ENCODE data around the gene LHFPL4. TPM values are rescaled to one million over a fixed set of nuclear protein-coding genes. Genes with fewer than 3 reads are reported as not detected.

LHFPL4 gene
- total and polyA plus RNA-seq, 2 donors = 0.05 TPM; not detected in 1

DNA sequence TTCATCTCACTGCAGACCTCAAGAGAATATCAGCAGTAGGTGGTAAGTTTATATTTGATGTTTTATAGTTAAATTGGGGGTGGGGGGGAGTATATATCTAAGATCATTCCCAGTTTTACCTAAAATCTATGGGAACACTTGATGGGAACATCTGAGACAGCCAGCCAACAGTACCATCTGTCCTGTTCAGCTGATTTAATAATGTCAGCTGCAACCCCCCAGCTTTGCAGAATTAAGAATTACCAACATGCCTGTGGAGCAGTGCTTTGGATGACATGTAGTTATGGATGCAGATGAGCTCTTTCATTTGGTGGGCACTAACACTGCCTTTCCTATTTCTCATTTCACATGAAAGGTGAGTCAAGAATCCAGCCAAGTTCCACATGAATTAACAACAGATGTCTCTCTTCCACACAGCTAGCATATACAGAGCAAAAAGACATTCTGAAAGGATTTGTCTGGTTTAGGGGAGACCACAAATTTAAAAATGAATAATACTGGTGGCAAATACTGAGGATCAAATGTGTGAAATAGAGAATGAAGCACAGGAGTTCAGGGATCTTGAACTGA, 80.0 kb downstream of the LHFPL4 start:
- H3K36me3 ChIP-seq (ENCODE audit: control insufficient read depth in 2 of 2, insufficient read depth in 2 of 2, low read length in 1 of 2) = peaks cover 76 to 91% of the 10 kb centered on the region in 2 donors
- no peak overlapping the region for H3K27ac ChIP-seq (ENCODE audit: low read depth in 1 of 2, low read length in 1 of 2)
- no peaks in the 10 kb centered on the region for H3K27me3 ChIP-seq (ENCODE audit: control insufficient read depth in 2 of 2, insufficient read depth in 1 of 2, low read length in 1 of 2)
- no peak overlapping the region for H3K4me3 ChIP-seq (ENCODE audit: low read length in 2 of 2)
- no peaks in the 10 kb centered on the region for H3K9me3 ChIP-seq (ENCODE audit: control insufficient read depth in 2 of 2, insufficient read depth in 1 of 2, low read length in 1 of 2)
- H3K4me1 ChIP-seq (ENCODE audit: control insufficient read depth in 2 of 2, insufficient read depth in 2 of 2, low read length in 2 of 2) = no peaks in the 10 kb centered on the region
- DNase-seq (ENCODE audit: low read depth in 6 of 9, low spot score in 9 of 9) = no peak

DNA sequence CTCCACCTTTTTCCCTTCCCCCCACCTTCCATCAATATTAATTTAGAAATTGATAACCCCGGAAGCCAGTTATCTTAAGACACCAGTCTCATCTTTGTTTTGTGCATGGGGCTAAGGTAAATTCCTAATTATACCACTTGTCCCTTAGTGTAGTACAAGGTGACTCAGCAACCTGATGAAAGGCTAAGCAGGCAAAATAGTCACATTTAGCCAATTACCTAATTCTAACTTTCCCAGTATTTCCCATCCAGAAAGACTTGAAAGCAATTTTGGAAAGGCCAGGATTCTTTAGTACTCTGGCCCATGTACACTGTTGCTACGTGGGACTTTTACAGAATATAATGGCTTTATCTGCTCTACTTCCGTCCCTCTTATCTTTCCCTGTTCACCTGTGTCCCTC, 83.6 kb downstream of the LHFPL4 start:
- Histone ChIP-seq H3K4me3 (ENCODE audit: low read length in 2 of 2) (no peak overlapping the region), H3K36me3 (ENCODE audit: control insufficient read depth in 2 of 2, insufficient read depth in 2 of 2, low read length in 1 of 2) (peaks cover 64 to 92% of the 10 kb centered on the region in 2 donors), H3K9me3 (ENCODE audit: control insufficient read depth in 2 of 2, insufficient read depth in 1 of 2, low read length in 1 of 2) (no peaks in the 10 kb centered on the region), H3K4me1 (ENCODE audit: control insufficient read depth in 2 of 2, insufficient read depth in 2 of 2, low read length in 2 of 2) (no peaks in the 10 kb centered on the region), H3K27me3 (ENCODE audit: control insufficient read depth in 2 of 2, insufficient read depth in 1 of 2, low read length in 1 of 2) (no peaks in the 10 kb centered on the region), H3K27ac (ENCODE audit: low read depth in 1 of 2, low read length in 1 of 2) (no peak overlapping the region)
- DNase-seq (ENCODE audit: low read depth in 6 of 9, low spot score in 9 of 9) = no peak
- WGBS = 98% methylated on average over 3 of the region's 3 CpGs

DNA sequence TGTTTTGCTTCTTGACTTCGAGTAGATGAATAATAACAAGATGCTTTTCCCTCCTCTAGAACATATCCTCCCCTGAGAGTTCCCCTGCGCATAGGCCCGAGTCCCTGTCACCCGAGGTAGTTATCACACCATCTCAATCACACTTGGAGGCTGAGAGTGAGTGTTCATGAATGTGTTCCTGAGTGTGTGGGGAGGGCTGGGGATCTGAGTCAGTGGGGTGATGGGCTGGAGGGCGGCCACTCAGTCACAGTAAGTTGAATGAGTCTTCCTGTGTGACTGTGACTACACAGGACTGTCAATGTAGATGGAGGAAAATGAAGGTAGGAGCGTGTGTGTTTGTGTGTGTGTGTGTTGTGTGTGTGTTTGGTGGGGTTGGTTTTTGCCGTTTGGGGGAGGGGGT, 85.2 kb downstream of the LHFPL4 start:
- peaks cover 61 to 92% of the 10 kb centered on the region in 2 donors for H3K36me3 ChIP-seq (ENCODE audit: control insufficient read depth in 2 of 2, insufficient read depth in 2 of 2, low read length in 1 of 2)
- H3K4me1 ChIP-seq (ENCODE audit: control insufficient read depth in 2 of 2, insufficient read depth in 2 of 2, low read length in 2 of 2) = no peaks in the 10 kb centered on the region
- 96% methylated on average over 7 of the region's 7 CpGs for WGBS
- H3K27ac ChIP-seq (ENCODE audit: low read depth in 1 of 2, low read length in 1 of 2) = no peak overlapping the region
- H3K9me3 ChIP-seq (ENCODE audit: control insufficient read depth in 2 of 2, insufficient read depth in 1 of 2, low read length in 1 of 2) = no peaks in the 10 kb centered on the region
- DNase-seq (ENCODE audit: low read depth in 6 of 9, low spot score in 9 of 9) = no peak
- no peaks in the 10 kb centered on the region for H3K27me3 ChIP-seq (ENCODE audit: control insufficient read depth in 2 of 2, insufficient read depth in 1 of 2, low read length in 1 of 2)
- H3K4me3 ChIP-seq (ENCODE audit: low read length in 2 of 2) = no peak overlapping the region

DNA sequence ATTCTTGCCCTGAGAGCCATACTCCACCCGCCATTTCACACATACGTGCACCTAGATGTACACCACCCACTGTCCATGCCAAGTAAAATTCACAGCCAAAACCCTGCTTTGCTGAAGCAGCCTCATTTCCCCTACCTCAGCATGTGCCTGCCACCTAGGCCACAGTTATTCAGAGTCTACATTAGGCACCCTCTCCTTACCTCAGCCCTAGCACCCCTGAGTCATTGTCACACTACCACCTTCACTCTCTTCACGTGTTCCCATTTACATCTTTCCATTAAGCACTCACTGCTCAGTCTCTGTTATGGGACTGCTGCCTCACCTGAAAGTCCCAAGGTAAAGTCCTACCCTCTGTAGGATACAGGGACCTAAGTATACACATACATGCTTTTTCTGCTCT, 86.2 kb downstream of the LHFPL4 start:
- Histone ChIP-seq H3K27ac (ENCODE audit: low read depth in 1 of 2, low read length in 1 of 2) (no peak overlapping the region), H3K27me3 (ENCODE audit: control insufficient read depth in 2 of 2, insufficient read depth in 1 of 2, low read length in 1 of 2) (no peaks in the 10 kb centered on the region), H3K9me3 (ENCODE audit: control insufficient read depth in 2 of 2, insufficient read depth in 1 of 2, low read length in 1 of 2) (no peaks in the 10 kb centered on the region), H3K4me1 (ENCODE audit: control insufficient read depth in 2 of 2, insufficient read depth in 2 of 2, low read length in 2 of 2) (no peaks in the 10 kb centered on the region), H3K4me3 (ENCODE audit: low read length in 2 of 2) (no peak overlapping the region), H3K36me3 (ENCODE audit: control insufficient read depth in 2 of 2, insufficient read depth in 2 of 2, low read length in 1 of 2) (peaks cover 56 to 81% of the 10 kb centered on the region in 2 donors)
- no peak for DNase-seq (ENCODE audit: low read depth in 6 of 9, low spot score in 9 of 9)
- 99% methylated on average over 3 of the region's 3 CpGs for WGBS

DNA sequence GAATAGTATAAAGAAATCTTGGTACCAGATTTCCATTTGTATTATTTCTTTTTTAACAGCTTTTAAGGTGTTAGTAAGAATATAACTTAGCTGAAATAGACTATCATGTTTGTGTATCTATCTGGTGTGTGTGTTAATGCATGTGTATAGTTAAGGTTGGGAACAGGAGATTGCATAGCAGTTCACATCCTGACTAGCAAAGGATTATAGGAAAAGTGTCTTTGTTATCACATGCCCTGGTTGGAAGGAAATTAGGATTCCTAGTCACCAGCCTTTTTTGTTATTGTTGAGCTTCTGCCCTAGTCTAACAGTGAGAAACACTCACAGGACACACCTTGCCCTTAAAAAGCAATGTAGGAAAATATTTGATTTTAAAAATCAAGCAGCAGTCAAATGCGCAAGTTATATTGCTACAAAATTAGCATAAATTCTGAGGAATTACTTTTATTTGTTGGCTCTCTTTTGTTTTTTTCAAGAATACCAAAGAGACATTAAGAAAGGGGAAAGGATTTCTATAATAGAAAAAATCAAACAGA, 98.0 kb downstream of the LHFPL4 start:
- peaks cover 11 to 63% of the 10 kb centered on the region in 2 donors for H3K36me3 ChIP-seq (ENCODE audit: control insufficient read depth in 2 of 2, insufficient read depth in 2 of 2, low read length in 1 of 2)
- no peak for DNase-seq (ENCODE audit: low read depth in 6 of 9, low spot score in 9 of 9)
- WGBS = 99% methylated on average over 1 of the region's 1 CpG
- no peak overlapping the region for H3K27ac ChIP-seq (ENCODE audit: low read depth in 1 of 2, low read length in 1 of 2)
- H3K4me3 ChIP-seq (ENCODE audit: low read length in 2 of 2) = no peak overlapping the region
- H3K4me1 ChIP-seq (ENCODE audit: control insufficient read depth in 2 of 2, insufficient read depth in 2 of 2, low read length in 2 of 2) = no peaks in the 10 kb centered on the region
- no peaks in the 10 kb centered on the region for H3K27me3 ChIP-seq (ENCODE audit: control insufficient read depth in 2 of 2, insufficient read depth in 1 of 2, low read length in 1 of 2)
- H3K9me3 ChIP-seq (ENCODE audit: control insufficient read depth in 2 of 2, insufficient read depth in 1 of 2, low read length in 1 of 2) = no peaks in the 10 kb centered on the region

DNA sequence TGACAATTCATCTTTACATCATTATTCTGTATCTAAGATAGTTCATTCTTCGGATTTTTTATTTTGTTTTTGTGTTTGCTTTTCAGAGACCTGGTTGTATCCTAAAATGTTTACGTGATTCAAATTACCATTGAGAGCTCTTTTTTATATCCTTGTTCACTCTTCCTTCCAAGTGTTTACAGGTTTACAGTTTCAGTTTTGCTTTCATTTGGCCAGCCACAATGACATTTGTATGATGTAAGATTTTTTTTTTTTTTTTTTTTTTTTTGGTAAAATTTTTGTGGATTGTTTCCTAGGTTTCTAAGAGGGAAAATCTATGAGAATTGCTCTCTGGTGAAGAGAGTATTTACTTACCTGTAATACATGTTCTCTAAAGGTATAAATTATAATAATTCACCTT, 101.2 kb downstream of the LHFPL4 start:
- 96% methylated on average over 2 of the region's 2 CpGs for WGBS
- Histone ChIP-seq H3K36me3 (ENCODE audit: control insufficient read depth in 2 of 2, insufficient read depth in 2 of 2, low read length in 1 of 2) (peaks cover 22 to 74% of the 10 kb centered on the region in 2 donors), H3K4me1 (ENCODE audit: control insufficient read depth in 2 of 2, insufficient read depth in 2 of 2, low read length in 2 of 2) (no peaks in the 10 kb centered on the region)

DNA sequence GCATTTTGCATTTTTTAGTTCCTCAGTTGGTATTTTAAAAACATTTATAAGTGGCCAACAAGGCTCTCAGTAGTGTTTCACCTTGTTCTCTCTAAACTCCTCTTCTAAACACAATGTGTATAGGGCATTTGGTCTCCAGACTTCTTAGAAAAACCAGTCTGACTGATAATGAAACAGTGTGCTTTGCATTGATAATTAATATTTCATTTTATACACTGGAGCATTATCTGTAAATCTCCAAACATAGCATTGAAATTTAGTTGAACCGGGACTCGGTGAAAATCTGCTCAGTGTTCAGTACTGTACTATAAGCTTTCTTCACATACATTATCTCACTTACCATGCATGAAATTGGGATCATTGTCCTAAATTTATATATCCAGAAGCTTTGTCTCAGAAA, 102.6 kb downstream of the LHFPL4 start:
- H3K4me3 ChIP-seq (ENCODE audit: low read length in 2 of 2) = no peak overlapping the region
- no peak overlapping the region for H3K27ac ChIP-seq (ENCODE audit: low read depth in 1 of 2, low read length in 1 of 2)
- H3K4me1 ChIP-seq (ENCODE audit: control insufficient read depth in 2 of 2, insufficient read depth in 2 of 2, low read length in 2 of 2) = no peaks in the 10 kb centered on the region

More for the DNA sequence above, 101.2 kb downstream of the LHFPL4 start:
- DNase-seq (ENCODE audit: low read depth in 6 of 9, low spot score in 9 of 9) = peak in 1 of 9 donors; percentile 13
- H3K27me3 ChIP-seq (ENCODE audit: control insufficient read depth in 2 of 2, insufficient read depth in 1 of 2, low read length in 1 of 2) = no peaks in the 10 kb centered on the region
- H3K4me3 ChIP-seq (ENCODE audit: low read length in 2 of 2) = no peak overlapping the region
- no peak overlapping the region for H3K27ac ChIP-seq (ENCODE audit: low read depth in 1 of 2, low read length in 1 of 2)
- no peaks in the 10 kb centered on the region for H3K9me3 ChIP-seq (ENCODE audit: control insufficient read depth in 2 of 2, insufficient read depth in 1 of 2, low read length in 1 of 2)

DNA sequence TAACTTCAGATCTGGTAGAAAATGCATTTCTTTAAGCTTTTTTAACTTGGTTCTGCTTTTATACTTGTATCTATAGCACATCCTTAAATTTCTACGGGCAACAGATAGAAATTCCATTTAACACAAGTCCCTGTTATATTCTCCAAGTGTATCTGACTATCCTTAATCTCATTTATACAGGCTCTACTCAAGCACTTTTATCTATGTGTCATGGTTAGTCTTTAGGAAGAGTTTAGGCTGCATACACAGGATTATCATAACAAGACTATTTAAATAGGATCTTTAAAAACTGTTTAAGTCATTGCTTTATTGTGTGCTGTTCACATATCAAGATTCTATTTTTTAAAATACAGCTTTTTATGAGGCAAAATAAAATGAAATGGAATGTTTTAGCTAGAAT, 103.5 kb downstream of the LHFPL4 start:
- no peak for DNase-seq (ENCODE audit: low read depth in 6 of 9, low spot score in 9 of 9)
- Histone ChIP-seq H3K27me3 (ENCODE audit: control insufficient read depth in 2 of 2, insufficient read depth in 1 of 2, low read length in 1 of 2) (no peaks in the 10 kb centered on the region), H3K4me3 (ENCODE audit: low read length in 2 of 2) (no peak overlapping the region), H3K36me3 (ENCODE audit: control insufficient read depth in 2 of 2, insufficient read depth in 2 of 2, low read length in 1 of 2) (peaks cover 31 to 82% of the 10 kb centered on the region in 2 donors), H3K4me1 (ENCODE audit: control insufficient read depth in 2 of 2, insufficient read depth in 2 of 2, low read length in 2 of 2) (no peaks in the 10 kb centered on the region), H3K9me3 (ENCODE audit: control insufficient read depth in 2 of 2, insufficient read depth in 1 of 2, low read length in 1 of 2) (no peaks in the 10 kb centered on the region), H3K27ac (ENCODE audit: low read depth in 1 of 2, low read length in 1 of 2) (no peak overlapping the region)
- WGBS = 99% methylated on average over 1 of the region's 1 CpG

More for the DNA sequence above, 102.6 kb downstream of the LHFPL4 start:
- peaks cover 26 to 81% of the 10 kb centered on the region in 2 donors for H3K36me3 ChIP-seq (ENCODE audit: control insufficient read depth in 2 of 2, insufficient read depth in 2 of 2, low read length in 1 of 2)
- no peaks in the 10 kb centered on the region for H3K27me3 ChIP-seq (ENCODE audit: control insufficient read depth in 2 of 2, insufficient read depth in 1 of 2, low read length in 1 of 2)
- no peaks in the 10 kb centered on the region for H3K9me3 ChIP-seq (ENCODE audit: control insufficient read depth in 2 of 2, insufficient read depth in 1 of 2, low read length in 1 of 2)
- DNase-seq (ENCODE audit: low read depth in 6 of 9, low spot score in 9 of 9) = no peak
- over 99% methylated on average over 2 of the region's 2 CpGs for WGBS

DNA sequence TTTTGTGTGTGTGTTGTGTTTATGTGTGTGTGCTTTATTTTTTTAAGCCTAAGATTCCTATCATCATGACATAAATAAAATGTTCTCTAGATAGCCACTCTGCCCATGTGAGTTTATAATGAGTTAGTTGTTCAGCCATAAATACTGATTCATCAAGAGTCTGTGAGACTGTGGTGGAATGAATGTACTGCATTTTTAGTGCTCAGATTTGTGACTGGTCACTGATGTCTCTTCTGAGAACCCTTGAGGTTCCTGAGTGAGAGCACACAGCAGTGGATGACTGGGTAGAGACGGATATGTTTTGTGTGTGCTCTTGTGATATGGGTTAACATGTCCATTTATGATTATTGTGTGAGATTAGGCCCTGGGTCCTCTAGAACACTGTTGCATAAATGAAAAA, 105.0 kb downstream of the LHFPL4 start:
- Histone ChIP-seq H3K4me1 (ENCODE audit: control insufficient read depth in 2 of 2, insufficient read depth in 2 of 2, low read length in 2 of 2) (no peaks in the 10 kb centered on the region), H3K27ac (ENCODE audit: low read depth in 1 of 2, low read length in 1 of 2) (no peak overlapping the region), H3K27me3 (ENCODE audit: control insufficient read depth in 2 of 2, insufficient read depth in 1 of 2, low read length in 1 of 2) (no peaks in the 10 kb centered on the region), H3K36me3 (ENCODE audit: control insufficient read depth in 2 of 2, insufficient read depth in 2 of 2, low read length in 1 of 2) (peaks cover 43 to 84% of the 10 kb centered on the region in 2 donors), H3K4me3 (ENCODE audit: low read length in 2 of 2) (no peak overlapping the region), H3K9me3 (ENCODE audit: control insufficient read depth in 2 of 2, insufficient read depth in 1 of 2, low read length in 1 of 2) (no peaks in the 10 kb centered on the region)
- DNase-seq (ENCODE audit: low read depth in 6 of 9, low spot score in 9 of 9) = no peak
- WGBS = 100% methylated on average over 1 of the region's 1 CpG

All from thymus (tissue), 11 donors.